Activated T-cell treated with anti-CD3 and anti-CD28 coated beads, Interleukin-2, amount 50 U/mL, for 4 hours (primary cell): ENCODE measurements around the gene CAPN8. TPM values are rescaled to one million over a fixed set of nuclear protein-coding genes. Genes with fewer than 3 reads are reported as not detected.

ENCODE experiments used
- ATAC-seq, 2 donors: fragments of 200-7000 bp; cut with Tn5 transposase; one replicate each; pipeline ENCODE4 v1.10.0; 2021
- DNase-seq: peaks from one replicate; pipeline ENCODE4 v3.0.0-alpha.2; 2020
- H3K27me3 Mint-ChIP-seq: one replicate; pipeline ENCODE4 v1.8.0; 2021; ENCODE audit warnings: low read depth, mixed read lengths
- H3K36me3 Mint-ChIP-seq: one replicate; pipeline ENCODE4 v1.8.0; 2022; ENCODE audit warnings: mixed read lengths; ENCODE audit not compliant: insufficient read depth
- H3K4me1 Mint-ChIP-seq: one replicate; pipeline ENCODE4 v1.8.0; 2021; ENCODE audit warnings: low read depth, mixed read lengths
- H3K4me3 Mint-ChIP-seq: one replicate; pipeline ENCODE4 v1.8.0; 2021; ENCODE audit warnings: mild to moderate bottlenecking, moderate library complexity, mixed read lengths
- H3K9me3 Mint-ChIP-seq: one replicate; pipeline ENCODE4 v1.8.0; 2021; ENCODE audit warnings: mixed read lengths
- total RNA-seq, 3 donors: library from RNA; stranded (reverse); gene quantifications; one replicate each; pipeline ENCODE4 v1.2.1, GENCODE V29; 2021

CAPN8 gene
- total RNA-seq, result not detected

GRCh38 chr1:223665592-223666312, at the start of gene CAPN8:
Gene CAPN8, minus strand, starts transcription at chr1:223665701. Its CDS starts 55 bp downstream, at chr1:223665646.
- Mint-ChIP-seq H3K4me1 (no peaks in the 10 kb centered on the region), H3K9me3 (no peaks in the 10 kb centered on the region), H3K27me3 (no peaks in the 10 kb centered on the region), H3K4me3 (no peak within 1 kb of the TSS), H3K36me3 (no peaks in the 10 kb centered on the region)
- DNase-seq, result no peak
- ATAC-seq, result no peak

GRCh38 chr1:223714849-223715603, 49.5 kb upstream of the CAPN8 start:
- Mint-ChIP-seq H3K9me3 (no peaks in the 10 kb centered on the region), H3K36me3 (peaks cover 9% of the 10 kb centered on the region)
- no peak for DNase-seq

DNA sequence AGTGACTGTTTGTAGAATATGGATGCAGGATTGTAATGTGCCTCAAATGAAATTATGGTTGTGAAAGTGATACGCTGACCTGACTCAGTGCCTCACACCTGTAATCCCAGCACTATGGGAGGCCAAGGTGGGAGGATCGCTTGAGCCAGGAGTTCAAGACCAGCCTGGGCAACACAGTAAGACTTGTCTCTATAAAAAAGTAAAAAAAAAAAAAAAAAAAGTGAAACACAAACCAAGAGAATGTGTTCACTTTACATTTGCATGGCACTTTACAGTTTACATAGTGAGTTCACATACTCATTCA, 48.9 kb upstream of the CAPN8 start:
- ATAC-seq, result no peak
- peaks cover 6% of the 10 kb centered on the region for H3K36me3 Mint-ChIP-seq
- H3K4me3 Mint-ChIP-seq, result peak overlapping the region; percentile 91
- no peaks in the 10 kb centered on the region for H3K27me3 Mint-ChIP-seq
- H3K9me3 Mint-ChIP-seq, result no peaks in the 10 kb centered on the region
- DNase-seq, result no peak
- H3K4me1 Mint-ChIP-seq, result peaks cover 74% of the 10 kb centered on the region

More at GRCh38 chr1:223714849-223715603, 49.5 kb upstream of the CAPN8 start:
- no peak for ATAC-seq
- Mint-ChIP-seq H3K27me3 (no peaks in the 10 kb centered on the region), H3K4me3 (peak overlapping the region; percentile 68), H3K4me1 (peaks cover 78% of the 10 kb centered on the region)

DNA sequence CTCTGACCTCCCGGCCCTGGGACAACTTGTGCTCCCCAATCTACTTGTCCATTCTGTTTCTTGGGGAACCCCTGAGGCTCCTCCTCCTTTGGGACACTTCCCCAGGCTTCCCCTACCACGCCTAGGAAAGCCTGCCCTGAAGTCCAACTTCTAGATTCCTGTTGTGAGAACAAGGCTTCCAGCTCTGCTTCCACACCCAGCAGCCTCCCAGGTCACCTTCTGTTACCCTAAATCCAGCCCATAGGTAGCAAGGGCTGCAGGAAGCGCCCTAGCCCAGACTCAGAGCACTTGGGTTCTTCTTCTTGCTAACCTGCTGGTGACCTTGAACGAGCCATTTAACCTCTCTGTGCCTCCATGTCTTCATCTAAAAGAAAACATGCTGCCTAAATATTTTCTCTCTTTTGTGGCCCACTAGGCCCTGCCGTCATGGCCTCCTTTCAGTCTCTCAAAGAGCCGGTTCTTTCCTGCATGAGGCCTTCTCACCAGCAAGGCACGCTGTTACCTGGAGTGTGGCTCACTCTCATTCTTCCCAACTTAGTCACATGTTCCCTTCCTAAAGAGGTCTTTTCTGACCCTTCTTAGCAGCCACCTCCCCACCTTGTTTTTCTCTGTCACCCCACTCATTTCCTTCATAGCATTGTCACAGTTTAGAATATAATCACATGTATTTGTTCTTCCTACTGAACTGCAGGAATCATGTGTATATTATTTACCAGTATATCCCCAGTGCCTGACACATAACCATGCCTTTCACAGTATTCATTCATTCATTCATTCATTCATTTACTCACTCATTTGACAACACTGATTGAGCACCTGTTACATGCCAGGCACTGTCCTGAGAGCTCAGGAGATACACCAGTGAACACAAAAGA, 48.3 kb upstream of the CAPN8 start:
- DNase-seq (peak; percentile 17), ATAC-seq (peak in 1 of 2 donors; percentile 2)
- H3K36me3 Mint-ChIP-seq, result peaks cover 6% of the 10 kb centered on the region
- H3K4me3 Mint-ChIP-seq, result peak overlapping the region; percentile 91
- no peaks in the 10 kb centered on the region for H3K9me3 Mint-ChIP-seq
- H3K4me1 Mint-ChIP-seq, result peaks cover 71% of the 10 kb centered on the region
- no peaks in the 10 kb centered on the region for H3K27me3 Mint-ChIP-seq

GRCh38 chr1:223712850-223713474, 47.5 kb upstream of the CAPN8 start:
- no peaks in the 10 kb centered on the region for H3K27me3 Mint-ChIP-seq
- peak overlapping the region; percentile 91 for H3K4me3 Mint-ChIP-seq
- peak; percentile 36 for DNase-seq
- peak; percentile 46 to 59 for ATAC-seq
- peaks cover 6% of the 10 kb centered on the region for H3K36me3 Mint-ChIP-seq
- H3K4me1 Mint-ChIP-seq, result peaks cover 63% of the 10 kb centered on the region
- no peaks in the 10 kb centered on the region for H3K9me3 Mint-ChIP-seq

DNA sequence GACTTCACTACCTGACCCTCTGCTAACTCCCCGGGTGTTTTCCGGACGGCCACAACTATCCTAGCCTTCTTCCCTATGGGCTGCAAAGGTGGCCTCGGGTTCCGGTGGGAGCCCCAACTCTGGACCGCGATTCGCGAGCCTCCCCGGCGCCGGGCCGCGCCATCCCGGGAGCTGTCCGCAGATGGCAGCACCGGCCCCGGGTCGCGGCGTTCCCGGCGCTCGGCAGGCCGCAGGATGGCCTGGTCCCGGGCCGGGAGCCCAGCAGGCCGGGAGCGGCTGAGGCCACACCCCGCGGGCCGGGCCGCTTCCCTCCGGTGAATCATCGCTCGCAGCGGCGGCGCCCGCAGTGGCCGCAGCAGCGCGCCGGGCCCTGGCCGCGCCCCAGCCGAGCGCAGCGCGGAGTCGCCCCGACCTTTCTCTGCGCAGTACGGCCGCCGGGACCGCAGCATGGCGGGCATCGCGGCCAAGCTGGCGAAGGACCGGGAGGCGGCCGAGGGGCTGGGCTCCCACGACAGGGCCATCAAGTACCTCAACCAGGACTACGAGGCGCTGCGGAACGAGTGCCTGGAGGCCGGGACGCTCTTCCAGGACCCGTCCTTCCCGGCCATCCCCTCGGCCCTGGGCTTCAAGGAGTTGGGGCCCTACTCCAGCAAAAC, 46.8 kb upstream of the CAPN8 start, which contains the start of gene CAPN2:
TSS of gene CAPN2 (plus strand) at position 346 of the 656 bp plus-strand sequence. CDS start at position 448, 102 bp downstream.
- H3K4me1 Mint-ChIP-seq, result peaks cover 59% of the 10 kb centered on the region
- H3K4me3 Mint-ChIP-seq, result peak within 1 kb of the TSS; percentile 91
- DNase-seq, result peak; percentile 44
- ATAC-seq, result peak; percentile 75 to 77
- H3K9me3 Mint-ChIP-seq, result no peaks in the 10 kb centered on the region
- H3K36me3 Mint-ChIP-seq, result peaks cover 6% of the 10 kb centered on the region
- H3K27me3 Mint-ChIP-seq, result no peaks in the 10 kb centered on the region

GRCh38 chr1:223711747-223712193, 46.3 kb upstream of the CAPN8 start:
- ATAC-seq, result no peak
- H3K4me1 Mint-ChIP-seq, result peaks cover 54% of the 10 kb centered on the region
- H3K27me3 Mint-ChIP-seq, result no peaks in the 10 kb centered on the region
- peaks cover 1% of the 10 kb centered on the region for H3K36me3 Mint-ChIP-seq
- DNase-seq, result no peak
- H3K4me3 Mint-ChIP-seq, result peak overlapping the region; percentile 71
- H3K9me3 Mint-ChIP-seq, result no peaks in the 10 kb centered on the region

GRCh38 chr1:223711173-223711572, 45.7 kb upstream of the CAPN8 start:
- peak overlapping the region; percentile 71 for H3K4me3 Mint-ChIP-seq
- no peaks in the 10 kb centered on the region for H3K27me3 Mint-ChIP-seq
- peaks cover 48% of the 10 kb centered on the region for H3K4me1 Mint-ChIP-seq
- no peaks in the 10 kb centered on the region for H3K36me3 Mint-ChIP-seq
- no peak for DNase-seq
- no peak for ATAC-seq
- no peaks in the 10 kb centered on the region for H3K9me3 Mint-ChIP-seq

- Mint-ChIP-seq H3K27me3 (no peaks in the 10 kb centered on the region), H3K4me1 (peaks cover 41% of the 10 kb centered on the region), H3K4me3 (no peak overlapping the region), H3K9me3 (no peaks in the 10 kb centered on the region), H3K36me3 (no peaks in the 10 kb centered on the region)
- DNase-seq (no peak), ATAC-seq (no peak)
Observed at GRCh38 chr1:223710179-223711133, 45.0 kb upstream of the CAPN8 start.

DNA sequence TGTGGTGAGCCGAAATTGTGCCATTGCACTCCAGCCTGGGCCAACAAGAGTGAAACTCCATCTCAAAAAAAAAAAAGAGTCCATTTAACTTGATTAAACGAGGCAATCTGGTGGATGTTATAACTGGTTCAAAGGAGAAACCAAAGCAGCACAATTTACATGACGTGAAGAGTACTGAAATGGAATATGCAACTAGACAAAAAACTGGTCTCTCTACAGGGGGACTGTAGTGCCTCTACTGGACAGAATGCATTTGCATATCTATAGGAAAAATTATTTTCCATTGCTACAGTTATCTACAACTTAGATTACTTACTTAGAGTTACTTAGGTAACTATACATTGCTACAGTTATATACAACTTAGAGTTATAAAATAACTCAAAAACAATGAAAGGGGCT, 44.1 kb upstream of the CAPN8 start:
- Mint-ChIP-seq H3K36me3 (no peaks in the 10 kb centered on the region), H3K4me3 (no peak overlapping the region), H3K27me3 (no peaks in the 10 kb centered on the region), H3K9me3 (no peaks in the 10 kb centered on the region), H3K4me1 (peaks cover 32% of the 10 kb centered on the region)
- DNase-seq (no peak), ATAC-seq (no peak)

GRCh38 chr1:223708651-223709268, 43.3 kb upstream of the CAPN8 start:
- no peaks in the 10 kb centered on the region for H3K27me3 Mint-ChIP-seq
- H3K4me1 Mint-ChIP-seq, result peaks cover 28% of the 10 kb centered on the region
- no peak for DNase-seq
- no peak overlapping the region for H3K4me3 Mint-ChIP-seq
- H3K36me3 Mint-ChIP-seq, result no peaks in the 10 kb centered on the region
- no peak for ATAC-seq
- H3K9me3 Mint-ChIP-seq, result no peaks in the 10 kb centered on the region

- no peak for DNase-seq
- no peaks in the 10 kb centered on the region for H3K36me3 Mint-ChIP-seq
- peaks cover 28% of the 10 kb centered on the region for H3K4me1 Mint-ChIP-seq
- H3K27me3 Mint-ChIP-seq, result no peaks in the 10 kb centered on the region
- H3K9me3 Mint-ChIP-seq, result no peaks in the 10 kb centered on the region
- no peak for ATAC-seq
- no peak overlapping the region for H3K4me3 Mint-ChIP-seq
Observed at GRCh38 chr1:223708001-223708359, 42.5 kb upstream of the CAPN8 start.
